ENCODE measurements around the gene HDC. TPM values are rescaled to one million over a fixed set of nuclear protein-coding genes. Genes with fewer than 3 reads are reported as not detected.

HDC gene
- total RNA-seq, 4 donors from 2014 or later, result 0.66 to 5.9 (median 1.1) TPM

GRCh38 chr15:50206020-50206419 is 59.5 kb downstream of the HDC start:
- TF ChIP-seq POLR2A (IDR thresholded peaks at IDR 0.05) (no peak), CTCF (IDR thresholded peaks at IDR 0.05) (no peak), EP300 (IDR thresholded peaks at IDR 0.05) (no peak)
- no peak overlapping the region for H3K27ac ChIP-seq
- DNase-seq (ENCODE audit: low spot score in 2 of 2), result no peak
- 81 to 82% methylated on average over 5 of the region's 5 CpGs for WGBS, 2 donors
- no peaks in the 10 kb centered on the region for H3K4me1 ChIP-seq
- no peaks in the 10 kb centered on the region for H3K9me3 ChIP-seq
- H3K27me3 ChIP-seq, result no peaks in the 10 kb centered on the region
- no peak overlapping the region for H3K4me3 ChIP-seq
- no peaks in the 10 kb centered on the region for H3K36me3 ChIP-seq

GRCh38 chr15:50202003-50202402 is 63.5 kb downstream of the HDC start:
- Histone ChIP-seq H3K36me3 (no peaks in the 10 kb centered on the region), H3K9me3 (no peaks in the 10 kb centered on the region), H3K4me1 (no peaks in the 10 kb centered on the region), H3K4me3 (no peak overlapping the region), H3K27me3 (no peaks in the 10 kb centered on the region), H3K27ac (no peak overlapping the region)
- TF ChIP-seq CTCF (IDR thresholded peaks at IDR 0.05) (no peak), POLR2A (IDR thresholded peaks at IDR 0.05) (no peak), EP300 (IDR thresholded peaks at IDR 0.05) (no peak)
- no peak for DNase-seq (ENCODE audit: low spot score in 2 of 2)

- Histone ChIP-seq H3K4me1 (no peaks in the 10 kb centered on the region), H3K36me3 (no peaks in the 10 kb centered on the region), H3K27ac (no peak overlapping the region), H3K4me3 (no peak overlapping the region), H3K9me3 (no peaks in the 10 kb centered on the region), H3K27me3 (no peaks in the 10 kb centered on the region)
- TF ChIP-seq POLR2A (IDR thresholded peaks at IDR 0.05) (no peak), EP300 (IDR thresholded peaks at IDR 0.05) (no peak), CTCF (IDR thresholded peaks at IDR 0.05) (no peak)
- WGBS, 2 donors, result 86 to 89% methylated on average over 6 of the region's 6 CpGs
- DNase-seq (ENCODE audit: low spot score in 2 of 2), result no peak
Measured at GRCh38 chr15:50192926-50193620, 72.5 kb downstream of the HDC start.

- WGBS, 2 donors, result 84 to 95% methylated on average over 1 of the region's 1 CpG
- no peak overlapping the region for H3K4me3 ChIP-seq
- H3K36me3 ChIP-seq, result no peaks in the 10 kb centered on the region
- no peak overlapping the region for H3K27ac ChIP-seq
- H3K4me1 ChIP-seq, result no peaks in the 10 kb centered on the region
- no peaks in the 10 kb centered on the region for H3K9me3 ChIP-seq
- H3K27me3 ChIP-seq, result no peaks in the 10 kb centered on the region
- DNase-seq (ENCODE audit: low spot score in 2 of 2), result no peak
- TF ChIP-seq CTCF (IDR thresholded peaks at IDR 0.05), result no peak
- TF ChIP-seq EP300 (IDR thresholded peaks at IDR 0.05), result no peak
- no peak for TF ChIP-seq POLR2A (IDR thresholded peaks at IDR 0.05)
Measured at GRCh38 chr15:50192164-50192563, 73.4 kb downstream of the HDC start.

Small RNAs within 50 kb of the gene (small RNA-seq; reads per million reads assigned to genes)
- gene RF00019, result not detected

Other genes starting within 250 kb of the HDC start
- 10 to 100 TPM; 11.8 to 18.2 (median 13.4) TPM for gene ATP8B4, start 146.5 kb downstream of the HDC start, total RNA-seq
- under 1 TPM in 2 of 4 donors, not detected in 2; 0.21 to 0.22 TPM for gene SLC27A2, start 83.5 kb downstream of the HDC start, total RNA-seq
- 10 to 100 TPM; 13.3 to 22.2 (median 17.4) TPM for gene GABPB1, start 89.5 kb upstream of the HDC start, total RNA-seq
- 10 to 100 TPM; 39.8 to 97.2 (median 53.5) TPM for gene USP8, start 158.7 kb upstream of the HDC start, total RNA-seq

Data from tibial nerve (tissue), 4 donors.